PC-3 (cell line): ENCODE results near the gene SH3RF1. TPM values are rescaled to one million over a fixed set of nuclear protein-coding genes. Genes with fewer than 3 reads are reported as not detected.

Experiments used
- ATAC-seq: fragments of 200-7000 bp; cut with Tn5 transposase; 2 replicates; pipeline ENCODE4 v1.9.1; 2020; ENCODE audit warnings: mild to moderate bottlenecking, moderate library complexity
- BruUV-seq: library from RNA; stranded (reverse); fragments of 400-500 nt; replicated peaks from 2 replicates; lab custom pipeline; 2021; lab: Mats Ljungman, UMichigan
- CTCF ChIA-PET: fragments of 300-600 bp; sonication (Branson Sonifier 250); formaldehyde crosslinking; loops from one replicate; lab custom pipeline; 2022; ENCODE audit warnings: antibody characterized with exemption; lab: Charles Lee
- POLR2A ChIA-PET: fragments of 300-600 bp; sonication (Branson Sonifier 250); formaldehyde crosslinking; loops from one replicate; lab custom pipeline; 2022; ENCODE audit warnings: antibody characterized with exemption; ENCODE audit not compliant: unreplicated experiment; lab: Charles Lee
- DNase-seq: peaks from one replicate; pipeline ENCODE4 v3.0.0-alpha.2; 2015
- H2AFZ ChIP-seq: fragments of 300-600 bp; sonication (generic); 2 replicates; pipeline ENCODE4 v1.6.0; 2016; ENCODE audit warnings: antibody characterized with exemption, low read length
- H3F3A ChIP-seq: fragments of 300-600 bp; sonication (generic); one replicate; pipeline ENCODE4 v1.6.0; 2017; ENCODE audit warnings: antibody characterized with exemption, low read length, control low read depth, mild to moderate bottlenecking; ENCODE audit not compliant: unreplicated experiment
- H3K27ac ChIP-seq: fragments of 300-600 bp; sonication (generic); 2 replicates; pipeline ENCODE4 v1.5.1; 2016; ENCODE audit warnings: mild to moderate bottlenecking, low read length
- H3K27me3 ChIP-seq: fragments of 300-600 bp; sonication (generic); 2 replicates; pipeline ENCODE4 v1.6.1; 2016; ENCODE audit warnings: low read length, mixed read lengths
- H3K36me3 ChIP-seq: fragments of 300-600 bp; sonication (generic); 2 replicates; pipeline ENCODE4 v1.6.1; 2016; ENCODE audit warnings: low read depth, mixed run types, low read length, mixed read lengths
- H3K4me1 ChIP-seq: fragments of 300-600 bp; sonication (generic); 2 replicates; pipeline ENCODE4 v1.5.1; 2016; ENCODE audit warnings: low read length; ENCODE audit not compliant: insufficient read depth
- H3K4me2 ChIP-seq: fragments of 300-600 bp; sonication (generic); 2 replicates; pipeline ENCODE4 v1.6.0; 2016; ENCODE audit warnings: low read length
- H3K4me3 ChIP-seq: fragments of 300-600 bp; sonication (generic); 2 replicates; pipeline ENCODE4 v1.5.1; 2016; ENCODE audit warnings: mild to moderate bottlenecking, low read length, mixed read lengths
- H3K79me2 ChIP-seq: fragments of 300-600 bp; sonication (generic); 2 replicates; pipeline ENCODE4 v1.6.1; 2017; ENCODE audit warnings: low read length, mixed read lengths
- H3K9ac ChIP-seq: fragments of 300-600 bp; sonication (generic); 2 replicates; pipeline ENCODE4 v1.6.0; 2016; ENCODE audit warnings: mild to moderate bottlenecking, low read length
- H3K9me2 ChIP-seq: fragments of 300-600 bp; sonication (generic); replicated peaks from 2 replicates; pipeline ENCODE4 v1.6.1; 2016; ENCODE audit warnings: mixed run types, low read length, mixed read lengths
- H3K9me3 ChIP-seq: fragments of 300-600 bp; sonication (generic); 2 replicates; pipeline ENCODE4 v1.6.1; 2016; ENCODE audit warnings: low read length, mixed read lengths
- H4K20me1 ChIP-seq: fragments of 300-600 bp; sonication (generic); 2 replicates; pipeline ENCODE4 v1.6.1; 2016; ENCODE audit warnings: low read length, mixed read lengths
- EZH2 ChIP-seq: fragments of 300-600 bp; sonication (generic); IDR thresholded peaks from one replicate; pipeline ENCODE4 v1.6.1; 2017; ENCODE audit warnings: antibody characterized with exemption, mild to moderate bottlenecking, low read length; ENCODE audit not compliant: unreplicated experiment
- EZH2phosphoT487 ChIP-seq: fragments of 300-600 bp; sonication (generic); IDR thresholded peaks from 2 replicates; pipeline ENCODE4 v1.6.1; 2018; ENCODE audit warnings: mild to moderate bottlenecking, antibody characterized with exemption, low read length, borderline replicate concordance
- intact Hi-C: fragments of 100-400 bp; cut with micrococcal nuclease; formaldehyde crosslinking; loops from 2 replicates; pipeline ENCODE4 v1.9.0; 2023
- total RNA-seq: library from RNA; depleted of rRNA; stranded (reverse); fragments of >200 nt; gene quantifications from 2 replicates; pipeline ENCODE4 v1.2.3, GENCODE V29; 2014
- TF ChIP-seq, protein P1 (sequence below): fragments of 300-600 bp; sonication (generic); conservative IDR thresholded peaks from 2 replicates; pipeline ENCODE4 v1.5.1; 2017; ENCODE audit warnings: antibody characterized with exemption, low read depth, mild to moderate bottlenecking, low read length

SH3RF1 gene
- total RNA-seq, 1 experiment from 2014 or later = 21.0 TPM

- no peak overlapping the region for H3K4me2 ChIP-seq
- H3K4me3 ChIP-seq = no peak overlapping the region
- POLR2A ChIA-PET = no interaction called here
- H3K27me3 ChIP-seq = no peaks in the 10 kb centered on the region
- CTCF ChIA-PET = no interaction called here
- H3K9me2 ChIP-seq = no peaks in the 10 kb centered on the region
- no peak for DNase-seq
- no peak overlapping the region for H2AFZ ChIP-seq
- intact Hi-C loops = no loop called here
- ATAC-seq = no peak
- H3K79me2 ChIP-seq = peaks cover 84% of the 10 kb centered on the region
- BruUV-seq = no TSS peak
- H3K9ac ChIP-seq = no peak overlapping the region
- TF ChIP-seq, protein P1, sequence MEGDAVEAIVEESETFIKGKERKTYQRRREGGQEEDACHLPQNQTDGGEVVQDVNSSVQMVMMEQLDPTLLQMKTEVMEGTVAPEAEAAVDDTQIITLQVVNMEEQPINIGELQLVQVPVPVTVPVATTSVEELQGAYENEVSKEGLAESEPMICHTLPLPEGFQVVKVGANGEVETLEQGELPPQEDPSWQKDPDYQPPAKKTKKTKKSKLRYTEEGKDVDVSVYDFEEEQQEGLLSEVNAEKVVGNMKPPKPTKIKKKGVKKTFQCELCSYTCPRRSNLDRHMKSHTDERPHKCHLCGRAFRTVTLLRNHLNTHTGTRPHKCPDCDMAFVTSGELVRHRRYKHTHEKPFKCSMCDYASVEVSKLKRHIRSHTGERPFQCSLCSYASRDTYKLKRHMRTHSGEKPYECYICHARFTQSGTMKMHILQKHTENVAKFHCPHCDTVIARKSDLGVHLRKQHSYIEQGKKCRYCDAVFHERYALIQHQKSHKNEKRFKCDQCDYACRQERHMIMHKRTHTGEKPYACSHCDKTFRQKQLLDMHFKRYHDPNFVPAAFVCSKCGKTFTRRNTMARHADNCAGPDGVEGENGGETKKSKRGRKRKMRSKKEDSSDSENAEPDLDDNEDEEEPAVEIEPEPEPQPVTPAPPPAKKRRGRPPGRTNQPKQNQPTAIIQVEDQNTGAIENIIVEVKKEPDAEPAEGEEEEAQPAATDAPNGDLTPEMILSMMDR = no peak
- TF ChIP-seq EZH2 = no peak
- no peak for TF ChIP-seq EZH2phosphoT487
- H3F3A ChIP-seq = no peaks in the 10 kb centered on the region
- no peak overlapping the region for H3K27ac ChIP-seq
- no peaks in the 10 kb centered on the region for H3K36me3 ChIP-seq
- no peaks in the 10 kb centered on the region for H3K4me1 ChIP-seq
- H3K9me3 ChIP-seq = no peaks in the 10 kb centered on the region
- no peaks in the 10 kb centered on the region for H4K20me1 ChIP-seq
Measured at GRCh38 chr4:169208090-169208455, 62.7 kb downstream of the SH3RF1 start.

- POLR2A ChIA-PET = no interaction called here
- intact Hi-C loops = no loop called here
- no peaks in the 10 kb centered on the region for H4K20me1 ChIP-seq
Measured at GRCh38 chr4:169207436-169208089, 63.2 kb downstream of the SH3RF1 start.

GRCh38 chr4:169205744-169206080 lies 65.0 kb downstream of the SH3RF1 start:
- ChIA-PET CTCF (no interaction called here), POLR2A (no interaction called here)
- no peaks in the 10 kb centered on the region for H4K20me1 ChIP-seq
- H3K9ac ChIP-seq = no peak overlapping the region
- H3K4me1 ChIP-seq = peaks cover 22% of the 10 kb centered on the region
- H3K4me2 ChIP-seq = no peak overlapping the region
- H3K36me3 ChIP-seq = no peaks in the 10 kb centered on the region
- H3F3A ChIP-seq = no peaks in the 10 kb centered on the region
- peaks cover 95% of the 10 kb centered on the region for H3K79me2 ChIP-seq
- H3K9me3 ChIP-seq = no peaks in the 10 kb centered on the region
- TF ChIP-seq, protein P1 = no peak
- TF ChIP-seq EZH2phosphoT487 (no peak), EZH2 (no peak)
- no peak overlapping the region for H3K27ac ChIP-seq
- H3K4me3 ChIP-seq = no peak overlapping the region
- ATAC-seq (no peak), DNase-seq (no peak)
- intact Hi-C loops = no loop called here
- no TSS peak for BruUV-seq
- H3K9me2 ChIP-seq = no peaks in the 10 kb centered on the region
- no peaks in the 10 kb centered on the region for H3K27me3 ChIP-seq
- no peak overlapping the region for H2AFZ ChIP-seq

More at GRCh38 chr4:169207436-169208089, 63.2 kb downstream of the SH3RF1 start:
- no peak overlapping the region for H3K27ac ChIP-seq
- H3F3A ChIP-seq = no peaks in the 10 kb centered on the region
- TF ChIP-seq EZH2phosphoT487 (no peak), EZH2 (no peak)
- TF ChIP-seq, protein P1 = no peak
- peaks cover 87% of the 10 kb centered on the region for H3K79me2 ChIP-seq
- H3K27me3 ChIP-seq = no peaks in the 10 kb centered on the region
- H3K36me3 ChIP-seq = no peaks in the 10 kb centered on the region
- no peaks in the 10 kb centered on the region for H3K9me2 ChIP-seq
- no peak overlapping the region for H2AFZ ChIP-seq
- ATAC-seq (no peak), DNase-seq (no peak)
- CTCF ChIA-PET = no interaction called here
- H3K9ac ChIP-seq = no peak overlapping the region
- H3K9me3 ChIP-seq = no peaks in the 10 kb centered on the region
- BruUV-seq = no TSS peak
- no peak overlapping the region for H3K4me2 ChIP-seq
- 0 out of 2 replicates have a peak, but pooled peaks cover 3% of the 10 kb centered on the region for H3K4me1 ChIP-seq
- H3K4me3 ChIP-seq = no peak overlapping the region
